NCI-H510A (cell line): Measurements from ENCODE around the gene SGMS1.
"Not testable (repeated sequence)": the region's sequence is repeated elsewhere in the genome, so short reads cannot be mapped to it uniquely, and the experiment has no call there.

Experiments used
- DNase-seq: peaks from one replicate; lab custom pipeline; 2025; lab: John Stamatoyannopoulos, UW

The SGMS1 gene

GRCh38 chr10:50508315-50509051 is 115.3 kb downstream of the SGMS1 start:
- no peak for DNase-seq

- DNase-seq: no peak
Measured at GRCh38 chr10:50506861-50507573, 116.7 kb downstream of the SGMS1 start.

DNA sequence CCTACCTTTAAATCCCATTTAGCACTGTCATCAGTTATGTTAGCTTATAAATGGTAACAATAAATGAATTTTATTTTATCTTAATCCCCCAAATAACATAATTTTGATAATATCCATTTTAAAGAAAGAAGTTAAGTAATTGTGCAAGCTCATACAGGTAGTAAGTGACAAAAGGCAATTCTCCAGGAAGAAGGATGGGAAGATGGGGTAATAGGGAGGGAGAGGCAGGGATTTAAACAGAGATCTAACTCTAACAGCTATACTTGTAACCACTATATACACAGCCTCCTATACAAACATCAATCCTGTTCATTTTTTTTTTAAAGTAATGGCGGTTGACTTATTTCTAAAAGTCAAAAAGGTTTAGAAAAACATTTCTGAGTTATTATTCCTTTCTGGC is 119.4 kb downstream of the SGMS1 start:
- DNase-seq: no peak

GRCh38 chr10:50503661-50504320 is 120.0 kb downstream of the SGMS1 start:
- no peak for DNase-seq

DNA sequence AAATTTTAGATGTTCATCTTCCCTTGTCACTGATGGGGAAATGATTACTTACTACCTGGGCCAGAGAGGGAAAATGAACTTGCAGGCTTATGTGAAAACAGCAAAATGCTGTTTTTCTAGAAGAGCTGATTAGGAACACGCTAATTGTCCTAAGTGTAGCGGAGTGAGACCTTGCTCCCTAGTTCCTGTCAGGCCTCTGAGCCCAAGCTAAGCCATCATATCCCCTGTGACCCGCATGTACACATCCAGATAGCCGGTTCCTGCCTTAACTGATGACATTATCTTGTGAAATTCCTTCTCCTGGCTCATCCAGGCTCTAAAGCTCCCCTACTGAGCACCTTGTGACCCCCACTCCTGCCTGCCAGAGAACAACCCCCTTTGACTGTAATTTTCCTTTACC is 120.6 kb downstream of the SGMS1 start:
- not testable (repeated sequence) for DNase-seq

DNA sequence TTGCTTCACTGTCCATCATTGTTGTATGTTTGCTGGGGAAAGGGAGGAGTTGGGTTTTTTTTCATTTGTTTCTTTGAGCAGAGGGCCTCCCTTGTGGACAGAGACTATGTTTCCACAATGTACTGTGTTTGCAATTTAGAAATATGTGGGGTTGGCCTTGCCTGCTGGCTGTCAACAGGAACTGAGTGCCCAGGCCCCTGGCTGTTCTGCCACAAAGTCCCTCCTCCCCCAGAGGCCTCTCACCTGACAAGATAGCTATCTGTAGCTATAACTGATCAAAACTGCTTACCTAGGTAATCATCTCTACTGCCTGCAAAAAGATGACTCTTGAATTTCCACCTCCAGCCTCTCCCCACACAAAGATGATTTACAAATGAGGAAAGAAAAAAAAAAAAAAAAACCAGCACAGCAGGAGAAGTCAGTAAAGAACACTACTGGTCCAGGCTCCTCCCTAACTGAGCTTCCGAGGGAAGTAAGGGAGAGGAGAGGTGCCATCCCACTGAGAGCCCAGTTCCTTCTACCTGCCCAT is 121.8 kb downstream of the SGMS1 start:
- no peak for DNase-seq

- no peak for DNase-seq
Measured at GRCh38 chr10:50501478-50501877, 122.3 kb downstream of the SGMS1 start.

- no peak for DNase-seq
Measured at GRCh38 chr10:50498465-50498864, 125.3 kb downstream of the SGMS1 start.

DNA sequence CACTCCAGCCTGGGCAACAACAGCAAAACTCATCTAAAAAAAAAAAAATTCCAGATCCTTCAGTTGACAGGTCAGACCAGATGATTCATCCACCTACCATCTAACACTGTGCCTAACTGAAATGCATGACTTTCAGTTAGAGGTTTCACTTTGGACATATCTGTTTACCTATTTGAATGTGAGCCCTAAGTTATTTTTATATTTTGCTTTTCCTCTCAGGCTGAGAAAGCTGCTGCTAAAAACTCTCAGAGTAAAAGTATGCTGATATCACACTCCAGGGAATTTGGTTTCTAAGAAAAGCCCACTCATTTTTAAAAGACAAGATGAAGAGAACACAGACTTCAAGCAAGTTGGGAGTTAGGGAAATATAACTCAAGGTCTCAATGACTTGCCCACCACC is 126.0 kb downstream of the SGMS1 start:
- DNase-seq: no peak

GRCh38 chr10:50496228-50496627 is 127.5 kb downstream of the SGMS1 start:
- DNase-seq: no peak

DNA sequence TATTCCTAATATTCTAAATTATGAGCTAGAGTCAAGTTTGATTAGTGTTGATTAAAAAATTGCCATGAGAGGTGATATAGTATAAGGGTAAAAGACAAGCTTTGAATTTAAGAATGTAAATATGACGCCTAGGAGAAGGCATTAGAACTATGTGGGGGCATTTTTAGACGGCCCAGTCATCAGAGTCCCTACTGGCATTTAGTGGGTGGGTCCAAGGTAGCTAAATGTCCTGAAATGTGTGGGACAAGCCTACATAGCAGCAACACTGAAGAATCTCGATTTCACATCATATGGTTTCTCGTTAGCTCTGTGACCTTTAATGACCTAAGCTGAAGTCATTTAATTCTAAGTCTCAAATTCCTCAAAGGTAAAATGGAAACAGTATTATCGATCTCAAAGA is 133.5 kb downstream of the SGMS1 start:
- no peak for DNase-seq

DNA sequence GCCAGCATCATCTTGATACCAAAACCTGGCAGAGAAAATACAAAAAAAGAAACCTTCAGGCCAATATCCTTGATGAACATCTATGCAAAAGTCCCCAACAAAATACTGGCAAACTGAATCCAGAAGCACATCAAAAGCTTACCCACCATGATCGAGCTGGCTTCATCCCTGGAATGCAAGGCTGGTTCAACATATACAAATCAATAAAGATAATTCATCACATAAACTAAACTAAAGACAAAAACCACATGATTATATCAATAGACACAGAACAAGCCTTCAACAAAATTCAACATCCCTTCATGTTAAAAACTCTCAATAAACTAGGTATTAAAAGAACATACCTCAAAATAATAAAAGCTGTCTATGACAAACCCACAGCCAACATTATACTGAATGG is 139.2 kb downstream of the SGMS1 start:
- not testable (repeated sequence) for DNase-seq

DNA sequence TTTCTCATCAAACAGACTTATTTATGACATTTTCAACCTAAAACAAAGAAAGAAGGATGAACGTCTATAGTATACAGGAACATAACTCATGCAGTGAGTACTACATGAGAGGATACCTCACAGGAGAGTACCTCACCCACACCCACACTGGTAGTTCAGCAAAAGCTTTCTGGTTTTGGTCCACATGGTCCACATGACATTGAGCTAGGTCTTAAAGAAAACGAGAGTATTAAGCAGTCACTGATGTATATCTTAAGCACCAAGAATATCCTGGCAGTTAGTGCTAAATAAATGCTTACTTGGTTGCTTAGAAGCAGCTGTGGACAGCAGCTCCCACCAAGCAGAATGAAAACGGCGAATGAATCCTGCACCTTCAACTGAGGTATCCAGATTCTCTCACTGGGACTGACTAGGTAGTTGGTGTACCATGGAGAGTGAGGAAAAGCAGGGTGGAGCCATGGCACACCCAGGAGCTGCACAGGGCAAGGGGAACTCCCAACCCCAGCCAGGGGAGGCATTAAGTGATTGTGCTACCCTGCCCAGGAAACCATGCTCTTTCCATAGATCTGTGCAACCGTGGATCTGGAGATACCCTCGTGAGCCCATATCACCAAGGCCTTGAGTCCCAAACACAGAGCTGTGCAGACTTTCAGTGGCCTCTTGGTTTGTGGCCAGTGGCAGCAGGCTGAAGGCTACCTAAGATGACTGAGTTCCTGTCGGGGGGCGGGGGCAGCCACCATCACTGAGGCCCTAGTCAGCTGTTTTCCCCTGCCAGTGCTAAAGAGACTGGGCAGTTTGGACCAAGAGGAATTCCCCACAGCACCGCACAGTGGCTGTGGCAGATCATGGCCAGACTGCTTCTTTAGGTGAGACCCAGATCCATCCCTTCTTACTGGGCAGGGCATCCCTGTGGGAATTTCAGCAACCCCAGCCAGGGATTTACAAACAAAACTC is 143.4 kb downstream of the SGMS1 start:
- no peak for DNase-seq

DNA sequence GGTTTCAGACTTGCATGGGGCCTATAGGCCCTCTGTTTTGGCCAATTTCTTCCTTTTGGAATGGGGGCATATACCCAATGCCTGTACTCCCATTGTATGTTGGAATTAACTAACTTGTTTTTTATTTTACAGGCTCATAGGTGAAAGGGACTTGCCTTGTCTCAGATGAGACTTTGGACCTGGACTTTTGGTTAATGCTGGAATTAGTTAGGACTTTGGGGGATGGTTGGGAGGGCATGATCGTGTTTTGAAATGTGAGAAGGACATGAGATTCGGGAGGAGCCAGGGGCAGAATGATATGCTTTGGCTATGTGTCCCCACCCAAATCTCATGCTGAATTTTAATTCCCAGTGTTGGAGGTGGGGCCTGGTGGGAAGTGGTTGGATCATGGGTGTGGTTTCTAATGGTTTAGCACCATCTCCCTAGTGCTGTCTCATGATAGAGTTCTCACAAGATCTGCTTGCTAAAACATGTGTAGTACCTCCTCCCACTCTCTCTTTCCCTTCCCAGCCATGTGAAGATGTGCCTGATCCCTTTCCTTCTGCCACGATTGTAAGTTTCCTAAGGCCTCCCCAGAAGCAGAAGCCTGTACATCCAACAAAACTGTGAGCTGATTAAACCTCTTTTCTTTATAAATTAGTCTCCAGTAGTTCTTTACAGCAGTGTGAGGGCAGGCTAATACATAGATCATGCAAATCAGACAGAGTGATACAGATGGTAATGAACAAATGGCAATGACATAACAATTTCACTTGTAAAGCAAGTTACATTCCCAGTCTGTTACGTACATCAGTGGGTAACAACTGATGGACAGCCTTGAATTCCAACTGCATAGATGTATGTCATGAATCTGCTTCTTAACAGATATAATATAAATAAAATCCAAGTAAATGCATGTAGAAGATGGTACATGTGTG is 146.2 kb downstream of the SGMS1 start:
- no peak for DNase-seq

- no peak for DNase-seq
Measured at GRCh38 chr10:50473756-50474155, 150.0 kb downstream of the SGMS1 start.

- no peak for DNase-seq
Measured at GRCh38 chr10:50472914-50473313, 150.8 kb downstream of the SGMS1 start.

- DNase-seq: no peak
Measured at GRCh38 chr10:50471583-50471975, 152.2 kb downstream of the SGMS1 start.

DNA sequence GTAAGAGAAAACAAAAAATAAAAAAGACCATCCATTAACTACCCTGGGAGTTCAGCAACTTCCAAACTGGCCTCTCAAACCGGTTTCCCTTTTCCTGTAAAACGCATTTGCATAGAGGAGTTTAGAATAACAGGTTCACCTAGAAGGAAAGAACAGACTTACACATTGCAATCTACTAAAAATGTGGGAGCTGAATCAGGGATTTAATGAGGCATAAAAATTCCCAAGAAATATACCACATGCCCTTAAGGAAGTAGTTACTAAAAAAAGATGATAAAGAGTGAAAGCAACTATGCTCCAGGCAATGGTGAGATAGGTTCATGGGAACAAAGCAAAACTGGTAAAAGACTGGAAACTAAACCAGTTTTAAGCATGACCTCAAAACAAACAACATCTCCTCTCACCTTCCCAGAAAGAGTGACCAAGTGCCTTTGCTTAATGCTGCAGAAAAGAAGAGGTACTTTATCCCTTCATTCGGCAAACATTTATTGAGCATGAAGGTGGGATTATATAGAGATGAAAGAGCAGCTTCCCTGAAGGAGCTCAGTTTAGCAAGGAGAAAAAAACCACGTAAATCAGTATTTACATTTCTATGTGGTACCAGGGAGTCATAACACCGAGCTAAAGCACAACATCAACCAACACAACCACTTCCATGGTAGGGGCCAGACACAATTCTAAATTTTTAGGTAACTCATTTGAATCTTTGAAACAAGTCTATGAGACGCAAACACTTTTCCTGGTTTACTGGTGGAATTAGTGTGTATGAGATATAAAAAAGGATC is 152.8 kb downstream of the SGMS1 start:
- no peak for DNase-seq

- DNase-seq: no peak
Measured at GRCh38 chr10:50470345-50470744, 153.4 kb downstream of the SGMS1 start.

GRCh38 chr10:50469778-50470193 is 154.0 kb downstream of the SGMS1 start:
- DNase-seq: no peak
